ENCODE data around the gene ADAM12. TPM values are rescaled to one million over a fixed set of nuclear protein-coding genes. Genes with fewer than 3 reads are reported as not detected.
A peak's percentile ranks its signal among the peaks of the same experiment; 100 is the strongest.

ADAM12 gene
- total and polyA plus RNA-seq, 5 donors, result 0.14 to 2.7 (median 1.4) TPM

DNA sequence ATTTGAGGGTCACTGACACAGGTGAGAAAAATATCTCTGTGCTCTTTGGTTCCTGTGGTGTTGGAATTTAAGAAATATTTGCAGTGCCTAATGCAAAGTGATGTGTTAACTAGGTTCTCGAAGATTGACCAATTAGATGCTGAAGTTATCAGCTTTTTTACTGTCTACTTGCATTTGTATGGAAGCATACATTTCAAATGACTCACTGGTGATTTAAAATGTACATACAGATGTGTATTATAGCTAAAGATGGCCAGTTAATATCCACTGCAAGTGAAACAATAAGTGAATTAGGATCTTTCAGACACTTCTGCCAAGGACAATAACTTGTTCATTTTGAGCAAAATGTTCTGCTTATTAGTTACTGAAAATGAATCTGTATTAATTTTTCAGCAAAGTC lies 287.0 kb downstream of the ADAM12 start:
- DNase-seq, result no peak
- no peaks in the 10 kb centered on the region for H3K27me3 ChIP-seq (ENCODE audit: control insufficient read depth, insufficient read depth)
- intact Hi-C loops (cut with DNase I), result no loop called here
- no peak for ATAC-seq
- H3K9me3 ChIP-seq (ENCODE audit: control insufficient read depth, low read length), result no peaks in the 10 kb centered on the region
- 88% methylated on average over 1 of the region's 1 CpG for WGBS
- H3K27ac ChIP-seq (ENCODE audit: low read length), result no peak overlapping the region
- no peak overlapping the region for H3K4me3 ChIP-seq (ENCODE audit: low read length)
- H3K4me1 ChIP-seq (ENCODE audit: control insufficient read depth, insufficient read depth, low read length), result no peaks in the 10 kb centered on the region

DNA sequence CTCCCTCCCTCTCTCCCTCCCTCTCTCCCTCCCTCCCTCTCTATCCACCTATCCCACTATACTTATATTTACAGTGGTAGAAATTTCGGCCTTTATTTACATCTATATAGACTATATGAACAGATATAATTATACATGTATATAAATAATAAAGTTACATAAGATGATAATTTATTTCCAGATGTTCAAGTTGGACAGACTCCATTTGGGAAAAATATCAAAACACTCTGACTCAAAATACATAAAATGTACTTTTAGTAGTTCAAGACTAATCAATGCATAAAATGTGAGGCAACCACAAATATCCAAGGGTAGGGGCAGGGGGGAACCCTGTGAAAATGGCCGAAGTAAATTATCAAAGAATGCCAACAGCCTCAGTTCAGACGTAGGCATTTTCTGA lies 288.9 kb downstream of the ADAM12 start:
- H3K9me3 ChIP-seq (ENCODE audit: control insufficient read depth, low read length), result no peaks in the 10 kb centered on the region
- intact Hi-C loops (cut with DNase I), result no loop called here
- H3K27me3 ChIP-seq (ENCODE audit: control insufficient read depth, insufficient read depth), result no peaks in the 10 kb centered on the region
- H3K27ac ChIP-seq (ENCODE audit: low read length), result no peak overlapping the region
- no peak for ATAC-seq
- no peak for DNase-seq
- WGBS, result 91% methylated on average over 3 of the region's 3 CpGs
- H3K4me3 ChIP-seq (ENCODE audit: low read length), result no peak overlapping the region
- no peaks in the 10 kb centered on the region for H3K4me1 ChIP-seq (ENCODE audit: control insufficient read depth, insufficient read depth, low read length)

DNA sequence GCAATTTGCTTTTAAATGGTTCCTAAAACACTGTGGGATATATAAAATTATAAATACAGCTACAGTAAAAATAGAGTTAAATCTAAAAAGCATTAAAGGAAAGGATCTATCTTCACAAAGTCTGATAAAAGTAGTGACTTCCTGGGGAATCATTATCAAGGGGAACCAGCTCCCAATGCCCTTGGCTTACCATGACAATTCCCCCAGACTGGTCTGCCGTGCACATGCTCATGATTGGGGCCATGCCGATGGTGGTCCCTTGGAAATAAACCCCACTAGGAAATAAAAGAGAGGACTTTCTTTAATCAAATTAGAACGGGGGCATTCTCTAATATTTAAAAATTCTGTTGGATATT lies 290.1 kb downstream of the ADAM12 start:
- Histone ChIP-seq H3K4me1 (ENCODE audit: control insufficient read depth, insufficient read depth, low read length) (no peaks in the 10 kb centered on the region), H3K27me3 (ENCODE audit: control insufficient read depth, insufficient read depth) (no peaks in the 10 kb centered on the region), H3K4me3 (ENCODE audit: low read length) (no peak overlapping the region), H3K9me3 (ENCODE audit: control insufficient read depth, low read length) (no peaks in the 10 kb centered on the region), H3K27ac (ENCODE audit: low read length) (no peak overlapping the region)
- intact Hi-C loops (cut with DNase I), result no loop called here
- WGBS, result 82% methylated on average over 3 of the region's 3 CpGs
- ATAC-seq, result no peak
- no peak for DNase-seq

DNA sequence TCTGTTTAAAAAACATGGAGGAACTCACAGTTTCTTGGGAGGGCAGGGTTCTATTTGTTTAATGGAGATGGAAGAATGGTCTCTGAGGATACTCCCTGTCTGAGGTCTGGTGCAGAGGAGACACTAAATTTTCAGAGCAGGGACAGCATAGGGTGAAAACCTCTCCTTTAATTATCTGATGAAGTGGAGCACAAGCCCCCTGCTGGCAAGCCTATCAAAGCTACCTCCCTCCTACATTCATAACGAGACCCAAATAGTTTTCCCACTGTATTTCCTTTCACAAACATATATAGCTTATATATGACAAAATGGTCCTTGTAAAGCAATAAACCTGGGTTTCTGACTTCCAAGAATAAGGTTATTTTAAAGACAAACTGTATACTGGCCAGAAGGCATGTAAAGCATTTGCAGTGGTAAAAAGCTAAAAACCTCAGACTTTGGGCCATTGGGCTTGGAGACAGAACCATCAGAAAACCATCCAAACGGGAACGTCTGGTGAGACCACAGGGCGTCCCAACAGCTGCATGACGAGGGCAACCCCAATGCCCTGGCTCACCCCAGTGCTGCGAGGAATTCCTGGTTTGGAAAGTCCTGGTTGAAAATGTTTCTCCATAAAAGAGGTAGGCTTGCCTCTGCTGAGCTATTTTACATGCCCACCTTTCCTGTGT lies 290.6 kb downstream of the ADAM12 start:
- ATAC-seq (no peak), DNase-seq (no peak)
- H3K9me3 ChIP-seq (ENCODE audit: control insufficient read depth, low read length), result no peaks in the 10 kb centered on the region
- no peak overlapping the region for H3K4me3 ChIP-seq (ENCODE audit: low read length)
- H3K27me3 ChIP-seq (ENCODE audit: control insufficient read depth, insufficient read depth), result no peaks in the 10 kb centered on the region
- no peaks in the 10 kb centered on the region for H3K4me1 ChIP-seq (ENCODE audit: control insufficient read depth, insufficient read depth, low read length)
- intact Hi-C loops (cut with DNase I), result no loop called here
- WGBS, result 89% methylated on average over 6 of the region's 6 CpGs
- no peak overlapping the region for H3K27ac ChIP-seq (ENCODE audit: low read length)

DNA sequence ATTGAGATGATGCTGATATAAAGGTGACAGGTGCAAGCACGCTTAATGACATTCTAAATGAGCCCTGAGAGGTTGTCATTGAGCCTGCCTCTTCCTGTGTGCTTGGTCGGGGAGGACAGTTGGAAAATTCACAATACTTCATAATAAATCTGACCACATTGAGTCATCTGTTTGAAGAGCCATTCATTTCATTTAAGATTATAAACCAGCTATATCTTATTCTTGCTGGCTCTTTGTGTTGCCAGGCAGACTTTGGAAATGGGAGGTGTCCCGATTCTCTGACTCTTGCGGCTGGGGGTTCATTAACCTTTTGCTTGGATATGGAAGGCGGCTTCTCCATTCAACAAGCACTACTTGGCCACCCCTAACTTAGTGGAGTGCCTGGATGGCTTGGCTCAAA lies 293.7 kb downstream of the ADAM12 start:
- 95% methylated on average over 5 of the region's 5 CpGs for WGBS

DNA sequence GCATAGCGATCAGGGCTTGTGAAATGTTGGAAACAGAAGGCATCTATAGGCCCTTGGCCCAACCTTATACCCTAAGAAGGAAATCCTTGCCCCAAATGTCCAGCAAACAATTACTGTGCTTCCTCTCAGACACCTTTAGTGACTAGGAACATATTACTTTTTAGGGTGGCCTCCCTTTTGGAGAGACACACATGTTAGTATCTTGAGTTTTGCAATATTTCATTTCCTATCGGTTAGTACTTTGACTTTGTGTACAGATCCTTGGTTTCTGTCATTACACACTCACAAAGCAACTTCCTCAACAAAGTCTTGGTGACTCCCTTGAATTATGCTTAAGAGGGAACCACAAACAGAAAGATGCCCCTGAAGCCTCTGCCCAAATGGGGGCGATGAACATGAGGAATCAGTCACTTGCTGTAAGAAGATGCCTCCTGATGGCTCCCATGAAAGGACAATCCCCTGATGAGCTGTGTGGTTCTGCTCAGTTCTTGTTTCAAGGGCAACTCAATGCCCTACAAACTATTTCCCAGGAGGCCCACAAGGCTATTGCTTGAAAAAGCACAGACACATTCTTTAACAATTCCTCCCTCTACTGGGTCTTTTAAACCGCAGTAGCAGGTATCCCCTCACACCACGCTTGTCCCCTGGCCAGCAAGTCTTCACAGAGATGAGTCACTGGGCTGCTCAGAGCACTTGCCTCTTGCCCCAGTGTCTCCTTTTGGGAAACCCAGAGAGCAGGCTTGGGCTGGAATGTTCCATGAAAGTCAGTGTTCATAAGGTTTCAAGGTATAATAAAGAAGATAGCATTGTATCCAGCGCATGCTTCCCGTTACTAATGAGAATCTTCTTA lies 295.7 kb downstream of the ADAM12 start:
- DNase-seq (no peak), ATAC-seq (no peak)
- intact Hi-C loops (cut with DNase I), result no loop called here
- Histone ChIP-seq H3K27me3 (ENCODE audit: control insufficient read depth, insufficient read depth) (no peaks in the 10 kb centered on the region), H3K4me1 (ENCODE audit: control insufficient read depth, insufficient read depth, low read length) (no peaks in the 10 kb centered on the region), H3K27ac (ENCODE audit: low read length) (no peak overlapping the region), H3K4me3 (ENCODE audit: low read length) (no peak overlapping the region), H3K9me3 (ENCODE audit: control insufficient read depth, low read length) (no peaks in the 10 kb centered on the region)
- 91% methylated on average over 7 of the region's 7 CpGs for WGBS

More for the DNA sequence above, 293.7 kb downstream of the ADAM12 start:
- no peak overlapping the region for H3K27ac ChIP-seq (ENCODE audit: low read length)
- no peak for ATAC-seq
- no peak overlapping the region for H3K4me3 ChIP-seq (ENCODE audit: low read length)
- DNase-seq, result no peak
- intact Hi-C loops (cut with DNase I), result no loop called here
- H3K4me1 ChIP-seq (ENCODE audit: control insufficient read depth, insufficient read depth, low read length), result no peaks in the 10 kb centered on the region
- no peaks in the 10 kb centered on the region for H3K27me3 ChIP-seq (ENCODE audit: control insufficient read depth, insufficient read depth)
- H3K9me3 ChIP-seq (ENCODE audit: control insufficient read depth, low read length), result no peaks in the 10 kb centered on the region

DNA sequence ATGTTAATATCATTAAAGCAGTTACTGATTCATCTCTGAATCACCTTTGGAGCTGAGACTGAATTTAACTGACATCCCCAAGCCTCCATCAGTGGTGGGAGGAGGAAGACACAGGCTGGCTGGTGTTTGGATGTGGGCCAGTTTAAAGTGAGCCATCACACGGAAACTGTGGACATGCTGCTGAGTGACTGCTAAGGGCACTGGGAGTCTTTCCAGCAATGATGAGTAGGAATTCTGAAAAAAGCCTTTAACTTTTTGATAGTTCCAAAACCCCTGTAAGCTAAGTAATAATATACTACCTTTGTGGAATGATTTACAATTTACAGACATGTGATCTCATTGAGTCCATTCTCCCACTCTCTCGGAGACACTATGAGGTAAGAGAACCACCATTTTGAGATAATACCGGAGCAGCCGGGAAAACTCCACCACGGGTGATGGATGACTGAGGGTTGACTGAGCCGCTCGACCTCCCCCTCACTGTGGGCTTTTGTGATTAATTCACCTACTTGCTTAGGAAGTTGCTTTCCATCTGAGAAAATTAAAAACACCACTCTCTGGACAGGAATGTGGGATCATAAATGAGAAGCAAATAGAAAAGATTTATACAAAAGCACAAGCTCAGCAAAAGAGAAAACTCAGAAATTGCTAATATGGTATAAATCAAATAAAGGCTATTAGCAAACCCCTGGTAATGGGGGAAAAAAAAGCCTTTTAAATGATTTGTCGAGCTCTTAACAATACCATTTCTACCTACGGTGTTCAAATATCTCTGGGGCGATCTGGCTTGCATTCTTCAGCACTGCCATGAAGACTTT lies 297.2 kb downstream of the ADAM12 start:
- Histone ChIP-seq H3K27ac (ENCODE audit: low read length) (no peak overlapping the region), H3K27me3 (ENCODE audit: control insufficient read depth, insufficient read depth) (no peaks in the 10 kb centered on the region), H3K9me3 (ENCODE audit: control insufficient read depth, low read length) (no peaks in the 10 kb centered on the region), H3K4me1 (ENCODE audit: control insufficient read depth, insufficient read depth, low read length) (no peaks in the 10 kb centered on the region), H3K4me3 (ENCODE audit: low read length) (no peak overlapping the region)
- intact Hi-C loops (cut with DNase I), result no loop called here
- 74% methylated on average over 10 of the region's 10 CpGs for WGBS
- ATAC-seq, result peak in 1 of 2 donors; percentile 31
- no peak for DNase-seq

DNA sequence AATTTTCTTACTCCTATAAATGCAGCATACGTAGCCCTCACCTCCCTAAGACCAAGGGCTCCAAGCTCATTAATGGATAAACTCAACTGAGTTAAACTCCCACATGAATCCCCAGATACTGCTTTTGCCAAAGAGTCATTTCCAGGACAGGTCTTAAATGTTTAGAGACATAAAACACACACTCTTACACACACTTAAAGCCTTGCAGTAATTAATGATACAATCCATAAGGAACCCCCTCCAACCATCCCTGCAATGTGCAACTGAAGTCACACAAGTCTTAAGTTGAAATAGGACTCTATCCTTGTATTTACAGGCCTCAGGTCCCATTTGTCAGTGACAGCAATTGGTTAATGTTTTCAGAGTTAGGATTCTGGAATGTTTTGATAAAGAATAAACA lies 297.8 kb downstream of the ADAM12 start:
- Histone ChIP-seq H3K9me3 (ENCODE audit: control insufficient read depth, low read length) (no peaks in the 10 kb centered on the region), H3K27me3 (ENCODE audit: control insufficient read depth, insufficient read depth) (no peaks in the 10 kb centered on the region), H3K4me1 (ENCODE audit: control insufficient read depth, insufficient read depth, low read length) (no peaks in the 10 kb centered on the region), H3K27ac (ENCODE audit: low read length) (no peak overlapping the region), H3K4me3 (ENCODE audit: low read length) (no peak overlapping the region)
- no peak for ATAC-seq
- 97% methylated on average over 1 of the region's 1 CpG for WGBS
- intact Hi-C loops (cut with DNase I), result no loop called here
- no peak for DNase-seq

DNA sequence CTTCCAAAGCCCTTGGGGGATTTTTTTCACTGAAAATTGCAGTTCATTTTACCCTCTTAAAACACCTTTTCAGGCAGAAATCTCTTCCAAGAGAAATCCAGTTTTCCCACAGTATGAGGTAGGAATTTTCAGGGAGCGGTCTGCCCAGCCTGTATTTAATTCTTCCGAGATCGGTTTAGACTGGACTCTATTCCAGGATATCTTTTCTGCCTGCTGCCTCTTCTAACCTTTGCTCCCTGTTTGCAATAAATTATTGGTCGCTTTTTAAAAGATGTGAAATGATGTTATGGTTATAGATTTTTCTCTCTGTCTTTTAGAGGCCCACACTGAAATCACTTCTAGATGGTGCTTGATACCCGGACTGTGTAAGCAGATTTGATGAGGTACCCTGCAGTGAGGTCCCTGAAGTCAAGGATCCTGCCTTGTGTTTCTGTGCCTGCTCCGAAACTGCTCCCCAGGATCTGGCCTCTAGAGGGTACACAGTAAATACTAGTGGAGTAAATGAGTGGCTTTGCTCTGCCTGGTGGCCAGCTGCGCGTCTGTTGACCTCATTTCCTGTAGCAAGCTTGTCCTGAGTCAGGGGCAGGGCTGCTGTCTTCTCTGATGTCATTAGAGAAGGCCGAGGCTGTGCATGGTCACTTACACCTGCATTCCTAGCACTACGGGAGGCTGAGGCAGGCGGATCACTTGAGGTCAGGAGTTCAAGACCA lies 300.3 kb downstream of the ADAM12 start:
- Histone ChIP-seq H3K9me3 (ENCODE audit: control insufficient read depth, low read length) (no peaks in the 10 kb centered on the region), H3K27ac (ENCODE audit: low read length) (no peak overlapping the region), H3K27me3 (ENCODE audit: control insufficient read depth, insufficient read depth) (no peaks in the 10 kb centered on the region), H3K4me3 (ENCODE audit: low read length) (no peak overlapping the region), H3K4me1 (ENCODE audit: control insufficient read depth, insufficient read depth, low read length) (no peaks in the 10 kb centered on the region)
- ATAC-seq (peak; percentile 40 to 62), DNase-seq (no peak)
- 72% methylated on average over 11 of the region's 11 CpGs for WGBS
- intact Hi-C loops (cut with DNase I), result no loop called here

DNA sequence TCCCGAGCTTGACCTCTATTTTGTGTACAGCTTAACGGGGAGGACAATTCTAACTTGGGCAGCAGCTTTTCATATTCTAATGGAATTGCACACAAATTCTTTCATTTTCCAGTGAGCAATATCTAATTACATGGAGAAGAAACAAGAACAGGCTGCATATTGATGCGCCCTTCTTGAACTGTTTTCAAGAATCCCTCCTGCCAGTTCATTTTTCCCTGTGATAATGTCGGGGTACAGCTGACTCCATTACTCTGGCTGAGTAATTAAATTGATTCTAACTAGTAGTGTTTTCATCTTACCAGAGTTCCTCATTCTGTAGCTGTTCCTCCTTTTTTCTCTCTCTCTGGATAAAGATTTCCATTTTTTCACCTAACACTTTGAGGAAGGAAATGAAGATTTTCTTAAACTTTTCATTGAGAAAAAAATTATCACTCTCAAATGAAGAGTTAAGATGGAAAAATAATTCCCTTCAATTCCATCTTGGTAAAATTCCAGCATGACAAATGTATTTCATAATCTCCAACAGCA lies 301.1 kb downstream of the ADAM12 start:
- 87% methylated on average over 4 of the region's 4 CpGs for WGBS
- no peak overlapping the region for H3K27ac ChIP-seq (ENCODE audit: low read length)

More for the DNA sequence above, 301.1 kb downstream of the ADAM12 start:
- Histone ChIP-seq H3K4me3 (ENCODE audit: low read length) (no peak overlapping the region), H3K27me3 (ENCODE audit: control insufficient read depth, insufficient read depth) (no peaks in the 10 kb centered on the region), H3K4me1 (ENCODE audit: control insufficient read depth, insufficient read depth, low read length) (no peaks in the 10 kb centered on the region), H3K9me3 (ENCODE audit: control insufficient read depth, low read length) (no peaks in the 10 kb centered on the region)
- ATAC-seq (no peak), DNase-seq (no peak)
- intact Hi-C loops (cut with DNase I), result no loop called here
